Neural progenitor cell (in vitro differentiated cells): Measurements from ENCODE around the gene RPTOR.

Source experiments
- CTCF ChIP-seq: fragments of 200-600 bp; sonication (generic); IDR thresholded peaks from 2 replicates; pipeline ENCODE4 v1.5.1; 2017; ENCODE audit warnings: antibody characterized with exemption, mild to moderate bottlenecking
- EZH2 ChIP-seq: fragments of 200-600 bp; sonication (generic); IDR thresholded peaks from 2 replicates; pipeline ENCODE4 v1.6.1; 2017; ENCODE audit warnings: antibody characterized with exemption, mild to moderate bottlenecking, moderate library complexity
- EZH2phosphoT487 ChIP-seq: fragments of 200-600 bp; sonication (generic); IDR thresholded peaks from 2 replicates; pipeline ENCODE4 v1.6.1; 2017; ENCODE audit warnings: antibody characterized with exemption

- TF ChIP-seq CTCF (no peak), EZH2 (no peak), EZH2phosphoT487 (no peak)
Measured at GRCh38 chr17:80882926-80883685, 338.5 kb downstream of the RPTOR start.
